Measurements from ENCODE around the gene PTPRG.
"Not testable (repeated sequence)": the region's sequence is repeated elsewhere in the genome, so short reads cannot be mapped to it uniquely, and the experiment has no call there.

PTPRG gene

GRCh38 chr3:61733000-61733399 is 171.6 kb downstream of the PTPRG start:
- DNase-seq, result no peak

DNA sequence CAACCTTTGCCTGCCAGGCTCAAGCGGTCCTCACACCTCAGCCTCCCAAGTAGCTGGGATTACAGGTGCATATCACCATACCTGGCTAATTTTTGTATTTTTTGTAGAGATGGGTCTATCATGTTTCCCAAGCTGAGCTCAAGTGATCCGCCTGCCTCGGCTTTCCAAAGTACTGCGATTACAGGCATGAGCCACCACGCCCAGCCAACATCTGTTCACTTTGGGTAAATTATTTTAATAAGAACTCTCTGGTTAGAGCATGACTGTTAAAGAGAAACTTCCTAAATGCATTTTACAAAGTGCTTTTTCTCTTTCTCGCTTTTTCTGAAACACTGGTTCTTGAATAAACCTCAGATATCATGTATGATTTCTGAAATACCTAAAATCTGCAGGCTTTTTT is 172.5 kb downstream of the PTPRG start:
- no peak for DNase-seq

DNA sequence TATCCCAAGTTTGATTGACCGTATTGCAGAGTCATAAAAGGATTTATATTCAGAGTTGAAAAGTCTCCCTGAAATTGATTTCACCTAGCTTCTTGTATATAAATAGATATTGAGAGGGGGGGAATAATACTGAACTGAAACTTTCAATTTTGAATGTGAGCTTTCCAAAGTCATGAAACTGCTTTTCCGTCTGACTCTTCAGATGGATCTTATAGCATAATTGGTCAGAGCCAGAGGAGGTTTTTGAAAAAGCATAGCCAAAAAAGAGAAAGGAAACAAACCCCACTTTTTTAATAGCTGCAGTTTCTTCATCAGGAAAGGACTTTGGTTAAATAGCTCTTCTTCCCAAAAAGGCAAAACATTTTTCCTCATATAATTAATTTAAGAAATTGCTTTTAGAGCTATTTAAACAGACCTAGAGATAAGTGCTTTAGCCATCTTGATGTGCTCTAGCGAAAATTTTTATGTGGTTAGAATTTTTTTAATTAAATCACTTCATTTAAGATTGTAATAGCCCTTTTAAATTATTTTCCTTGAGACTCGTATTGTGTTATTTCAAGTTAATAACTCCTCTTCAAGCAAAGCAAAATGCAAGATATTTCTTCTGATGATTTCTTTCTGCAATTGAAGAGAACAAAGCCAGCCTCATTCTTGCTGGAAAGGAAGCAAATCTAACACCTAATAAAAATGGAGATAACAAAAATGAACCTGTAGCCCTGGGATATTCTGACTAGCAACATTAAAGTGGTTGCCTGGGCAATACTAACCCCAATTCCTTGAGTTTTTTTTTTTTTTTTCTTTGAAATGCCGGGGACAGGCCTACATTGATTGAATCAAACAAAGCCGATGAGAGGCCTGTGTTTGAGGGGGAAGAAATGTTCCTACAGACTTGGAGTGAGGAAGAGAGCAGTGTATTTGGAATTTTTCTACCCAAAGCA is 173.6 kb downstream of the PTPRG start:
- DNase-seq, result no peak

DNA sequence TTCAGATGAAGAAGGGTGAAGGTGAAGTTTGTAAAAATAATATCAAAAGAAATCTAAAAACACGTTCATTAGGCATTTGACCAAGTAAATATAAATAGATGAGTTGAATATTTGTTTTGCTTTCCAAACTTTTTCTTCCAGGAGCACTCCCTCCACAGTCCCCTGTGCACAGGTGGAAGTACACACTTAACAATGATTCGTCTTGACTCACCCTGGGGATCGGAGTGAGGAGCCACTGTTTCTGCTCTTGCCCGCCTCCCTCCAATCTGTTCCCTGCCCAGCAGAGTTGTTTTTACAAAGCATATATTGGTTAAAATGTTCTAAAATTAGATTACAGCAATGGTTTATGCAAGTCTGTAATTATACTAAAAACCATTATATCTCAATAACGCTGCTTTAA is 175.1 kb downstream of the PTPRG start:
- no peak for DNase-seq

- DNase-seq, result no peak
Measured at GRCh38 chr3:61739640-61740039, 178.3 kb downstream of the PTPRG start.

DNA sequence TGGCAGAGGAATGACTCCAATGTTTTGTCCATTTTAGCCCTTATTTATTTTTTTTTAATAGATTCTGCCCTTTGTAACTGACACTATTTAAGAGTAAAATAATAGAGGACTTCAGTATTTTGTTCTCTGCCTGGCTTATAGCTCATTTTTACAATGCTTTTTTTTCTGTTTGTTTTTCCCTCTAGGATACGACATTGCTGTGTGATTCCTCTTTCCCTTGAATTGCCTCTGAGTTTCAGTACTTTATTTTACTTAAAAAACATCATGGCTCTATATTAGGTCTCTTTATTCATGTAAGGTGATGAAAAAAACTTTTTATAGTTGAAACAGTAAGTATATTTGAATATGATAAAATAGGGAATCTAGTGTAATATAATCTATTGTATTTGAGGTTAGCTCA is 179.1 kb downstream of the PTPRG start:
- no peak for DNase-seq

- no peak for DNase-seq
Measured at GRCh38 chr3:61741551-61741950, 180.2 kb downstream of the PTPRG start.

DNA sequence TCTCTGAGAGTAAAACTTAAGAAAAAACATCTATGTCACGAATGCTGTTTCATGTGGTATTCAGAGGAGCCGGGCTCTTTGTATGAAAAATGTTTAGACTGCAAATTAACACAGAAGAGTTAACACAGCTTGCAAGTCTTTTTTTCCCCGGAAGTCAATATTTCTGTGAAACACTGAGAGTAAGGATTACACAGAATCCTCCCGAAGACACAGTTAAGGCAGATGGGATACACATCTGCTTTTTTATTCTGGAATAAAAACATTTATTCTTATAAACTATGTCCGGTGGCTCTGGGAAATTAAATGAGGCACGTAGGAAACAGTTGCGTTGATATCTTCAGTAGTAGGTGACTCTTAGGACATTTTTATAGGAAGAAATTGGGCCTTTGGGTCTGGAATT is 180.6 kb downstream of the PTPRG start:
- no peak for DNase-seq

DNA sequence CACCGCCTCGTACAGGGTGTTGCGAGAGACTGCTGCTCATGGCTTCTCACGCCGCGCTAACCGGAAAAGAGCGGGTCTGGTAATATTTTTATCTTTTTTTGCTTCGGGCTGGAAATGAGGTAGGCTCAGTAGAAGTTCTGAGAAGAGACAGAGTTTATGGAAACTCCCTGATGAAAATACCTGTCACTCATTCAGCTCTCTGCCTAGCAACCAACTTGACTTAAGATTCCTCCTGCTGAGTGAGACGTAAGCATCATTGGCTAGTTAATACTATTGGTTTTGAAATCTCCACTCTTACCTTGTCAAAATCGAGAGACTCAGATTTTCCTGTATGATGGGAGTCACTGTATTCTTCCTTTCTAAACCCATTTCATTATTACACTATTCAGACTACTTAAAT is 181.7 kb downstream of the PTPRG start:
- no peak for DNase-seq

DNA sequence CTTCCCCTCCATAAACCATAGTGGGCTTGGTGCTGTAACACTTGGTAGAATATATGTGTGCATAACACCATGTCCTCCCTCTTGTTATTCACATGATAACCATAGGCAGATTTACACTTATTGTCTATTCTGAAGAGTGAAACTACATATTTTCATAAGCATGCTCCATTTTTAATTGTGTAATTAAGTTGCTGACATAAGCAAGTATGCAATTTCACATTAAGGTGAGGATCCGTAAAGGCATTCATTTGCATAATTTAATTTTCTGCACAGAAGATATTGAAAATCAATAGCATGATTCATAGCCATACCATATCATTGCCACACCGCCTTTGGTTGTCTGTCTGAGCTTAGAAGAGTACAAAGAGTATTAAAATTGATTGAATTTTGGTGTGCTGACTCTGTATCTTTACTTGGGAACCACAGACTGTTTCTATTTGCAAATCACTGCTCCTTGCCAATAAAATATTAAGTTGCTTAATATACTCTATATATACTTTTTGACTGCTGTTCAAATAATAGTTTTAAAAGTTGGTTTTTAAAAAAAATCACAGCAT is 182.4 kb downstream of the PTPRG start:
- DNase-seq, result no peak

- no peak for DNase-seq
Measured at GRCh38 chr3:61748288-61748687, 186.9 kb downstream of the PTPRG start.

DNA sequence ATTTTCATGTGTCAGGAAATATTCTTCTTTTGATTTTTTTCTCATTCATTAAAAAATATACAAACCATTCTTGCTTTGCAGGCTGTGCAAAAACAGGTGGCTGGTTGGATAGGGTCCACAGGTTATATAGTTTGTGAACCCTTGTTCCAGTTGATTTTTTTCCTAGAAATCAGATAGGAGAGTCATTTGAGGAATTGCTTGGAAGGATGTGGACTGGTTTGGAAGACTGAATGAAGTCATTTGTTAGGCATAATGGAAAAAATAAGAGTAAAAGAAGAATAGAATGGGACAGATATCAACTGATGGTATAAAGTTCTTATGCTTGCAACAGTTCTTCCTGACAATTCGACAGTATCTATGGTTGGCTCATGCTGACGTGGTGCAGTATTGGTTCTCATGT is 189.4 kb downstream of the PTPRG start:
- no peak for DNase-seq

- no peak for DNase-seq
Measured at GRCh38 chr3:61758839-61759238, 197.5 kb downstream of the PTPRG start.

GRCh38 chr3:61760783-61761182 is 199.4 kb downstream of the PTPRG start:
- not testable (repeated sequence) for DNase-seq

DNA sequence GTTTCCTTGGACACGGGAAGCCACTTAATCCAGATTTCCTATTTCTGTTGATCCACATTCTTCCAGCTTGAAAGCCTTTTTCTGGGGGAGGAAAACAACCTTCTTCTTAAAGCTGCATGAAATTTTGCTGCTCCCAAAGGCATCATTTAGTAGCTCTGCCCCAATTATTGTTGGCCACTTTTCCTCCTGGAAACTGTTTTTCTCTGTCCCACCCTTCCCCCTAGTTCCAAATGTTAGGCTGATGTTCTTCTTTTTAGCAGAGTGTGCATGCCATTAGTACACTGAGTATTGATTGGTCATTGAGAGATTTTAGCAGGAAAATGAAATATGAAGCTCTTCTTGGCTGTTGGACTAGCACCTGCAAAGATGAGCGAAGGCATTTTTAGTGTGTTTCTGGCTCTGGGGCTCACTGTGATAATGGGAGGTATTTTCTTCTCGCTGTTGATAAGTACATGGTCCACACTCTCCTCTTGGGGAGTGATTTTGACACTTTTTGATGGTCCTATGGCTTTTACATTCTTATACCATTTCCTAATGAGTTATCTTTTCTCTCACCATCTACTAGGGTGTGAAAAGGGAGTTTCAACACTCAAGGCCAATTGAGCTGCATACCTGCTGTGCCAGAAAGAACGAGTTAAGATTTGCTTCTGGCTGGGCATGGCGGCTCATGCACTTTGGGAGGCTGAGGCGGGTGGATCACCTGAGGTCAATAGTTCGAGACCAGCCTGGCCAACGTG is 200.5 kb downstream of the PTPRG start:
- no peak for DNase-seq

DNA sequence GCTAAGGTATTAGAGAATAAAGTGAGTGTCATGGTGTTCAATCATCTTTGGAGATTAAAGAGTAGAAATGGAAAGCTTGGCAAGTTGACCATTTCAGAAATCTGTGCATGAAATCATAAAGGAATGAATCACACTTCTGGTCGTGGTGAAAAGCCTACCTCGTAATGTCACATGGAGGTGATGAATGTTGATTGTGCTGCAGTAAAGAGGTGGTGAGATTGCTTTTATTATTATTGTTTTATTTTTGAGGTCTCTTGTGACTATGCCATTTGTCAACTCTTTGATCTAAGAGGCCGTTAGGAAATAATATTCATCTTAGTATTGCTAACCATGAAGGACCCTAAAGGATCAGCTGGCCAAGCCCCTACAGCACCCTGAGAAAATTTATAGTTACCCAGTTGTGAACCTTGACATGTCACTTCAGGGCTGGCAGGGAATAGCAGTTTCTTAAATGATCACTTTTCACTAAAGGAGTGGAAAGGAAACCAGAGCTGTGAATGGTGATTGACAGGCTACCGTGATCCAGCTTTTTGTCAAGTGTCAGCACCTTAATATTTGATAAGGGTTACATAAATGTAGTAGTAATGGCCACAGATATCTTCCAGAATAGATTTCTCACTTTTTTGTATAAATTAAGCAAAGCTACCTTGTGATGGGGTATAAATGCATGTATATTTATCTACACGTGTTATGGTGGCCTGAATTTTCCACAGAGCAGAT is 203.9 kb downstream of the PTPRG start:
- no peak for DNase-seq

GRCh38 chr3:61768284-61769037 is 207.1 kb downstream of the PTPRG start:
- DNase-seq, result no peak

DNA sequence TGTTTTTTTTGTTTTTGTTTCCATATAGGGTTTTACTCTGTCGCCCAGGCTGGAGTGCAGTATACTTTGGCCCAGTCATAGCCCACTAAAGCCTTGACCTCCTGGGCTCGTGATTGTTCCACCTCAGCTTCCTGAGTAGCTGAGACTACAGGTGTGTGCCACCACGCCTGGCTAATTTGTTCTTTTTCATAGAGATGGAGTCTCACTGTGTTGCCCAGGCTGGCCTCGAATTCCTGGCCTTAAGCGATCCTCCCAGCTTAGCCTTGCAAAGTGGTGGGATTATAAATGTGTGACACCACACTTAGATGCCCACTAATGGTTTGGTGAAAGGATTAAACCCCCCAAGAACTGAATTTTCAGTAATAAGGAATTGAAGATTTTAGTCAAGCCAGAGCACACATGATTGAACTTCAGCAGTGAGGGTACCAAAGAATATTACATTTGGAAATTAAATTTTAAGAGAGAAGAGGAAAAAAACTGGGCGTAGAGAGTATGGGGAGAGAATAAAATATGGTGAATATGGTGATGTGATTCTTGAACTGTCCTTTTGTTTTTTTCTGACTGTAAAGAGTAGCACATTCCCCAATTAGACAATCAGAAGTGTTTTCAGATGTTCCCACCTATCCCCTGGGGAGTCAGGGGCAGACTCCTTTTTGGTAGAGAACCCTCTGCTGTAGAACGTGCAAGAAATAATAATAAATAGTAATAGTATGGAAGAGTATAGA is 208.1 kb downstream of the PTPRG start:
- DNase-seq, result no peak

DNA sequence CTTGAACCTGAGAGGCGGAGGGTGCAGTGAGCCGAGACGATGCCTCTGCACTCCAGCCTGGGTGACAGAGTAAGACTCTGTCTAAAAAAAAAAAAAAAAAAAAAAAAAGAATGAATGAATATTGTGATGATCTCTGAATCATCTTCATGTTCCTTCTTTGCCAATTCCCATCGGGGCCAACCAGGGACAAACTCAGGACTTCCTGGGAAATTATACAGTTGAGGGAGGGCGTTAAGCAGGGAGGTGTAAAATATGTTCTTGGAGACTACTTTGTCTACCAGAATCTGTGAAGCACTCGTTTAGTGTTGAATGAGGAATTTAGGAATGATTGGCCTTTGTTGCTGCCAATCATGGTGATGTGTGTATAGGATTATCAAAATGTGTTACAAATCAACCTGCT is 210.6 kb downstream of the PTPRG start:
- DNase-seq, result no peak

DNA sequence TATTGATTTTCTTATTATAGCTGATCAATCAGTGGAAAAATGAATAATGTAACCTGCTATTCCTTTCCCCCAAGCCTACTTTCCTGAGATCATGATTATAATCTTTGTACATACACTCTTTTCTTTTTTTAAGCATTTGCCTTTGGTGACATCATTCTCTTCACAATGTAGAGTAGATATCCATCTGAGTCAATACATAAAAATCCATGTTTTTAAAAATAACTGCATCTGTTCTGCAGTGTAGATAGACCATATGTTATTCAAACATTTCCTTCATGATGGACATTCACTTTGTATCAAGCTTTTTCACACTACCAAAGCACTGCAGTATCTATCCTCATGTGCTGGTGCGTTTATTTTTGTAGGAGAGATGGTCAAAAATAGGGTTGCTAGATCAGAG is 211.1 kb downstream of the PTPRG start:
- DNase-seq, result no peak

DNA sequence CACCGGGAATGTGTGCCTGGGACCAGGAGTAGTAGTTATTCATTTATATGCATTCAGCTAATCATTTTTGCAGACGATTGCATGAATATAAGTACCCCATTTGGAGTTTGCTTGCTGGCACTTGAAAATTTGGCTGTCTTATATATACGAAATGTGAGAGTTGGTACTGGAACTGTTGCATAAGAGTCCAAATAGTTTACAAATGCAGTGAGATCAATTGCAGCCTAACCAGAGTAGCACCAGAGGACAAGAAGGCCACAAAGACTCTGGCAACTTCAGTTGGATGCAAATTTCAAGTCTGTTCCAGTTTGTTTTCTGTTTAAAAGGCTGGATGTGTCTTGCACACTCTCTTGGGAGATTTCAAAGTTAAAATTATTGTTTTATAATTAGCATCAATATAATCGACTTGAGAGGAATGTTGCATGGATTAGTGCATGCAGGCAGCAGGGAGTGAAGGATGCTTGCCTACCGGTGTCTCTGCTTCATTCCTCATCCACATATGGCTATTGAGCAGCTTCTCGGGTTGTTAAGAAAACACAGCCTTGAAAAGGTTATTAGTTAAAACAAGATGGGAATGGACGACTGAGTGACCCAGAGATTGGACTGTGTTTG is 213.0 kb downstream of the PTPRG start:
- DNase-seq, result no peak
